ENCODE data around the gene CMTM2. TPM values are rescaled to one million over a fixed set of nuclear protein-coding genes. Genes with fewer than 3 reads are reported as not detected.

CMTM2 gene
- total RNA-seq, 2 experiments from 2014 or later: 0.19 to 0.91 TPM

GRCh38 chr16:66617010-66617434 lies 37.8 kb downstream of the CMTM2 start:
- BruUV-seq (replicated peaks): no TSS peak
- Histone ChIP-seq H3K4me3 (ENCODE audit: low read depth, low read length, poor library complexity, severe bottlenecking) (no peak overlapping the region), H3K79me2 (ENCODE audit: insufficient read depth, low read depth, low read length) (no peaks in the 10 kb centered on the region), H3K27ac (ENCODE audit: low read depth, low read length, poor library complexity, severe bottlenecking) (no peak overlapping the region), H3K9me3 (ENCODE audit: low read length) (no peaks in the 10 kb centered on the region), H3K36me3 (ENCODE audit: insufficient read depth, low read length) (peaks cover 16% of the 10 kb centered on the region; the same call in 1 of the 2 replicates), H3K9me2 (ENCODE audit: insufficient read depth, low read length) (no peaks in the 10 kb centered on the region), H3K4me2 (ENCODE audit: low read length) (no peak overlapping the region), H3K4me1 (ENCODE audit: insufficient read depth, low read length, poor library complexity, severe bottlenecking) (peaks cover 27% of the 10 kb centered on the region), H2AFZ (ENCODE audit: low read length) (no peak overlapping the region), H4K20me1 (ENCODE audit: insufficient read depth, low read length) (no peaks in the 10 kb centered on the region)
- intact Hi-C loops (cut with micrococcal nuclease; ENCODE audit: unreplicated experiment): loop anchor here (5.0 kb wide), 1 partner anchor 135 kb away; the partner anchor contains the start of gene DYNC1LI2
- no peak for DNase-seq (ENCODE audit: low spot score)
- ChIA-PET CTCF (ENCODE audit: unreplicated experiment) (no interaction called here), POLR2A (interaction anchor here (0.5 to 0.9 kb wide), 2 partner anchors 66 to 73 kb away, joined by 3 read pairs; no protein-coding TSS in a partner anchor)
- no peak for TF ChIP-seq EZH2phosphoT487 (IDR thresholded peaks at IDR 0.05; ENCODE audit: borderline replicate concordance, low read depth, low read length)
- TF ChIP-seq CTCF (conservative IDR thresholded peaks at IDR 0.05; ENCODE audit: low read length): no peak

- Histone ChIP-seq H2AFZ (ENCODE audit: low read length) (no peak overlapping the region; the same call in 1 of the 2 replicates), H3K36me3 (ENCODE audit: insufficient read depth, low read length) (peaks cover 10% of the 10 kb centered on the region; the same call in 1 of the 2 replicates), H3K4me1 (ENCODE audit: insufficient read depth, low read length, poor library complexity, severe bottlenecking) (peaks cover 27% of the 10 kb centered on the region), H3K79me2 (ENCODE audit: insufficient read depth, low read depth, low read length) (no peaks in the 10 kb centered on the region), H3K4me3 (ENCODE audit: low read depth, low read length, poor library complexity, severe bottlenecking) (no peak overlapping the region), H4K20me1 (ENCODE audit: insufficient read depth, low read length) (no peaks in the 10 kb centered on the region), H3K4me2 (ENCODE audit: low read length) (no peak overlapping the region), H3K9me2 (ENCODE audit: insufficient read depth, low read length) (no peaks in the 10 kb centered on the region), H3K27ac (ENCODE audit: low read depth, low read length, poor library complexity, severe bottlenecking) (no peak overlapping the region), H3K9me3 (ENCODE audit: low read length) (no peaks in the 10 kb centered on the region)
- intact Hi-C loops (cut with micrococcal nuclease; ENCODE audit: unreplicated experiment): loop anchor here (5.0 kb wide), 1 partner anchor 135 kb away; the partner anchor contains the start of gene DYNC1LI2
- TF ChIP-seq EZH2phosphoT487 (IDR thresholded peaks at IDR 0.05; ENCODE audit: borderline replicate concordance, low read depth, low read length): no peak
- no peak for TF ChIP-seq CTCF (conservative IDR thresholded peaks at IDR 0.05; ENCODE audit: low read length)
- POLR2A ChIA-PET: interaction anchor here (0.5 to 1.5 kb wide), 6 partner anchors 11 to 312 kb away, joined by 3 to 4 read pairs (median 3); no protein-coding TSS in a partner anchor
- BruUV-seq (replicated peaks): no TSS peak
- DNase-seq (ENCODE audit: low spot score): no peak
- CTCF ChIA-PET (ENCODE audit: unreplicated experiment): interaction anchor here (1.3 kb wide), 1 partner anchor 10 kb away, joined by 4 read pairs; no protein-coding TSS in a partner anchor
These were observed 38.5 kb downstream of the CMTM2 start for GRCh38 chr16:66617728-66618127.
